HG03460 (cell line): Measurements from ENCODE around the gene INAVA.

Experiments used
- ATAC-seq: cut with Tn5 transposase; IDR thresholded peaks from one replicate; pipeline ENCODE4 v1.9.1; 2021; ENCODE audit not compliant: unreplicated experiment

Gene INAVA

DNA sequence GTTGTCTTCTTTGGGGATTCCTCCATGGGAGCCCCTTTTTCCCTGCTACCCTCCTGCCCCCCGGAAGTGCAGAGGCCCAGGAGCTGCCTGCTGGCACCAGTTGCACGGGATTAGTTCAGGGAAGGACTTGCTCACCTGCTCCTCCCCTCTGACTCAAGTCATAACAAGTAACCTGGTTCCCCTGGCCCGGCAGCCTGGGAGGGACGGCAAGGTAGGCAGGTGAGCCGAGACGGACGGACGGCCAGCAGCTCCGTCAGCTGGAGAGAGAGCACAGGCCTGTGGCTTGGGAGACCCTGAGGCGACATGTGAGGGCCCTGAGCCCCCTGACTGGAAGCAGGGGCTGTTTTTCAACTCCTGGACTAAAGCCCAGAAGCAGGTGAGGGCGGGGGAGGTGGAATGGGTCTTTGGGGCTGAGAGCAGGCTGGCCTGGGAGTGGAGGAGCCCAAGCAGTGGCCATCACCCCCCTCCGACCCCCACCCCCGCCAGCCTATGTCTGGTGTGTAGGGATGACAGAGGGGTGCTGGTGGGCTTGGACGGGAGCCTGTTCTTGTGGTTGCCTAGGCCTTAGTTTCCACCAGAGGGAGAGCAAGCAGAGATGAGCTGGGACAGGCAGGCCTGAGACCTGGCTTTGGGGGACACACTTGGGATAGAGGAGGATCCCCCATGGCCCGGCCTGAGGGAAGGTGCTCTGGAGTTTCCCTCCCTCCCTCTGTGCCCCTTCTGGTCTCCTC is at the start of gene INAVA:
Gene INAVA (plus strand): TSS at position 189 of the 731 bp plus-strand sequence. CDS start 3,501 bp downstream, outside the sequence.
- ATAC-seq, result no peak

DNA sequence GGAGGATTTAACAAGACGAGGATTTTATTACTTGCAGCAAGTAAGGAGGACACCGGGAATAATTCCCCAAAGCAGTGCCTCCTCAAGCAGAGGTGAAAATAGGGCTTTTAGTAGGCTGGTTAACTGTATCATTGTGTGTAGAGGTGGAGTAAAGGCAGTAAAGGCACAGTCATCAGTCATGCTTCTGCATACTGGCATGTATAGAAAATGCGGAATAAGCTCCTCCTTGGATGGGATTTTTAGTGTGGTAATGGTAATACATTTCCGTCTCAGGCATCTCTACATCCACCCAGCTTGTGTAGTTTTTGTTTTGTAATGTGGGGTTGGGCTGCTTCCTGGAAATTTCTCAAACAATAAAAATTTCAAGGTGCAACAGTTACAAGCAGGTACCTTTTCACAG is 49.3 kb upstream of the INAVA start:
- no peak for ATAC-seq

GRCh38 chr1:200846398-200846797 is 48.3 kb upstream of the INAVA start:
- ATAC-seq, result no peak

GRCh38 chr1:200849430-200849829 is 45.3 kb upstream of the INAVA start:
- no peak for ATAC-seq

GRCh38 chr1:200850554-200850953 is 44.1 kb upstream of the INAVA start:
- ATAC-seq, result no peak

GRCh38 chr1:200856716-200857357 is 37.9 kb upstream of the INAVA start:
- no peak for ATAC-seq

- ATAC-seq, result no peak
Measured at GRCh38 chr1:200857804-200858203, 36.9 kb upstream of the INAVA start.

DNA sequence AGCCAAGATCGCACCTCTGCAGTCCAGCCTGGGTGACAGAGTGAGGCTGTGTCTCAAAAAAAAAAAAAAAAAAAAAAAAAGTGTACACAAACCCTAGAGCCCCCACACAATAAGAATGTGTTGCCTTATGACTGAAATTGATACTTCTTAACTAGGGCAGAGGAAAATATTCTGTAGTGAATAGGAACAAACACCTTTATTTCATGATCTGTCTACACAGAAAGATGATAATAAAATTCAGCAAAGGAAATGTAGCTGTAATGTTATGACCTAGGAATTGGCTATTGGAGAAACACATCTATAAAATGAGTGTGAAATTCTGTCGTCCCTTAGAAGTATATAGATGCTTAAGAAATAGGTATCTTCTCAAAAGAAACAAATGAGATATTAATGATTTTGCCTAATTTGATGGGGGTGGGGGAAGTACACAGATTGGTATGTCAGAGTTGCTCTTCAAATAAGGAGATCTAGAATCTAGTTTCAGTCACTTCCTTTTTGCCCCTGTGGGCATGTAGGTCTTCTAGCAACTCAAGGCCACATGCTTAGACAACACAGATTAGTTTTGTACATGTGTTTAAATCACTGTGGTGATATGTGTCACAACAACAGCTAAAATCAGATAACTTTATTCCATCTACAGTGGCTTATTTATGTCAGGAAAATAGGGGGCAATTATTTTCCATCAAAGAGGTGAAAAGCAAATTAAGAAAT is 32.6 kb upstream of the INAVA start:
- no peak for ATAC-seq

- ATAC-seq, result no peak
Measured at GRCh38 chr1:200862713-200863415, 31.8 kb upstream of the INAVA start.

DNA sequence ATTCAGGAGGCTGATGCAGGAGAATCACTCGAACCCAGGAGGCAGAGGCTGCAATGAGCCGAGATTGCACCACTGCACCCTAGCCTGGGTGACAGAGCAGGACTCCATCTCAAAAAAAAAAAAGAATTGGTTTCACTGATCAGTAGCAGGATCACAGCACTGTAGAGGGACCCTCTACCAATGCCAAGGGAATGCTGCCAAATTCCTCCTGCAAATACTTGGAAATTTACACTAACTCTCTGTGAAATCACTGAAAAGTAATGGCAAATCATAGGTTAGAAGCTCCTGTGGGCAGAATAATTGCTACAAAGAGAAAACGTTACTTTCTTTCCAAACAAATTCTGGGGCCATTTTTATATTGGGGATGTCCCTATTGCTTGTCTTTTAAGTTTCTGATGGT is 28.6 kb upstream of the INAVA start:
- ATAC-seq, result no peak

GRCh38 chr1:200866521-200866920 is 28.2 kb upstream of the INAVA start:
- ATAC-seq, result peak; percentile 76

GRCh38 chr1:200867018-200867811 is 27.5 kb upstream of the INAVA start:
- ATAC-seq, result no peak

DNA sequence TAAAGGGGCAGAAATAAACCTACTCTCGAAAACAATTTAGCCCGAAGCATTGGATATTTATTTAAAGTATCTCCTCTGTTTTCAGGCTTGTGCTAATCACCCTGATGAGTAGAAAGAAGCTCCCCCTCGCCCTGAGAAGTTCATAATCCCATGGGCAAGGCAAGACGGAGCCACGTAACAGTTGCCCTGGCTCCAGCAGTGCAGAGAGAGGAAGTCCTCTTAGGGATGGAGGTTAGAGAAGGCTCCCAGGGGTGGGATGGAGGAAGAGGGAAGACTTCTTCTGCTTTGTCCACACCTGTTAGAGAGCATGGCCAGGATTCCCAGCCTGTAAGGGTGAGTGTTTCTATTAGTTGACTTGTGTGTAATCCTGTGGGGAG is 25.3 kb upstream of the INAVA start:
- ATAC-seq, result no peak

- ATAC-seq, result peak; percentile 46
Measured at GRCh38 chr1:200869753-200870391, 24.8 kb upstream of the INAVA start.

DNA sequence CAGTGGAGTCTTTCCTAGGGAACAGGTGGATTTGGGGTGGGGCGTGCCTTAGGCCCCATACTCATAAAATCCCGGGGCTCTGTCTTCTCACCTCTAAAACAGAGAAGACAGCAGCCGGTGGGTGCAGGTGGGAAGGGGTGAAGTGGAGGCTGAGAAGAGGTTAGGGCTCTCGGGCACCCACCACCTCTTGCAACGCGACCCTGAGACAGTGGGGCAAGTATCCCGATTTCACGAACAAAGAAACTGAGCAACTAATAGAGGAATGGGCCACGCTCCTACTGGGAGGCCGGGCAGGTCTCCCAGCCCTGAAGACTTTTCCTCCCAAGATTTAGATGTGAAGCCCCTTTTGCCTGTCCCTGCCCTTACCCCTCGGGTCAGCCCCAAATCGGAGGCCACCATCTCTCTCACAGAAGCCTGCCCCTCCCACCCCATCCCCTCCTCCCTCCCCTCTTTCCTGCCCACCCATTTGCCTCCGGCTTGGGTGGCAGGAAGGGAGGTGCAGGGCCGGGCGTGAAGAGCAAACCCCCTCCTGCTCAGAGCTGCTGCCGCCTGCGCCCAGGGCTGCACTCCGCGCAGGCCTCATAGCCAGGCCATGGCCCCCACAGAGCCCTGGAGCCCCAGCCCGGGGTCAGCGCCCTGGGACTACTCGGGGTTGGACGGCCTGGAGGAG is 22.1 kb upstream of the INAVA start, which contains the start of gene GPR25:
Gene GPR25 (plus strand): TSS at position 536 of the 670 bp plus-strand sequence. CDS start 57 bp downstream, at position 593.
- no peak for ATAC-seq

- no peak for ATAC-seq
Measured at GRCh38 chr1:200873116-200873670, 21.5 kb upstream of the INAVA start.

- ATAC-seq, result no peak
Measured at GRCh38 chr1:200873671-200874397, 20.9 kb upstream of the INAVA start.

DNA sequence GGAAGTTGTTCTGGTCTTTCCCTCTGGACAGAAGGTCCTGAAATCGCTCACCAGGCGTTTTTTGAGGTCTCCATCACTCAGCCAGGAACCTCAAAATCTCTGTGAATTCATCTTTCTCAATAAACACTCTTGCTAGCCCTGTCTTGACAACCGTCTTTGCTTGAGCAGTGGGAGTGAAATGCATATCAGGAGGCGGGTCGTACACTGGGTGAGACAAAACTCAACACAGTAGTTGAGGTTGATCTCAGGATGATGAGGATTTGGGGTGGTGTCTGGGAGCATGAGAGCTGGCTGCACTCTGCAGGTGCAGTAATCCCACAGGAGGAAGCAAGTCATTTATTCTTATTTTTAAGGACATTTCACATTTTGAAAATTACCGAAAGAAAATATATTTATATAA is 20.0 kb upstream of the INAVA start:
- no peak for ATAC-seq
